Muscle of leg (tissue), 11 donors: ENCODE measurements around the gene KLF5. TPM values are rescaled to one million over a fixed set of nuclear protein-coding genes. Genes with fewer than 3 reads are reported as not detected.

Source experiments
- DNase-seq: peaks from one replicate; pipeline ENCODE4 v3.0.0; 2013
- H3K27ac ChIP-seq: one replicate; pipeline ENCODE4 v1.5.1; 2013; ENCODE audit warnings: mild to moderate bottlenecking, low read length, control low read depth
- H3K27me3 ChIP-seq: one replicate; pipeline ENCODE4 v1.6.1; 2013; ENCODE audit warnings: low read length; ENCODE audit not compliant: control insufficient read depth, insufficient read depth
- H3K36me3 ChIP-seq: one replicate; pipeline ENCODE4 v1.6.1; 2013; ENCODE audit warnings: low read length; ENCODE audit not compliant: control insufficient read depth, insufficient read depth
- H3K4me1 ChIP-seq: one replicate; pipeline ENCODE4 v1.6.1; 2013; ENCODE audit warnings: low read length; ENCODE audit not compliant: control insufficient read depth, insufficient read depth
- H3K4me3 ChIP-seq: one replicate; pipeline ENCODE4 v1.5.1; 2013; ENCODE audit warnings: low read length, control low read depth
- H3K9me3 ChIP-seq: replicated peaks from 2 replicates; pipeline ENCODE4 v1.6.1; 2013; ENCODE audit warnings: low read depth, low read length; ENCODE audit not compliant: control insufficient read depth
- WGBS: methylation state at CpG from one replicate; pipeline ENCODE4 v1.1.5; 2013; ENCODE audit warnings: missing lambda C conversion rate; ENCODE audit not compliant: insufficient coverage; 5-methylcytosine and 5-hydroxymethylcytosine counted together
- polyA plus RNA-seq, 8 donors: library from polyadenylated mRNA; unstranded; fragments of 120-200 nt; gene quantifications; one replicate each; pipeline versions ENCODE4 v1.2.1 to v1.2.3, GENCODE V29; 2013; ENCODE audit warnings: inconsistent platforms in 1 of 8, low replicate concordance in 1 of 8; ENCODE audit not compliant: insufficient read length in 8 of 8, insufficient read depth in 1 of 8
- total RNA-seq: library from RNA; stranded (reverse); fragments of 120-200 nt; gene quantifications from one replicate; pipeline ENCODE4 v1.2.4, GENCODE V29; 2013

The KLF5 gene
- total and polyA plus RNA-seq, 9 donors = 13.6 to 42.9 (median 32.7) TPM

DNA sequence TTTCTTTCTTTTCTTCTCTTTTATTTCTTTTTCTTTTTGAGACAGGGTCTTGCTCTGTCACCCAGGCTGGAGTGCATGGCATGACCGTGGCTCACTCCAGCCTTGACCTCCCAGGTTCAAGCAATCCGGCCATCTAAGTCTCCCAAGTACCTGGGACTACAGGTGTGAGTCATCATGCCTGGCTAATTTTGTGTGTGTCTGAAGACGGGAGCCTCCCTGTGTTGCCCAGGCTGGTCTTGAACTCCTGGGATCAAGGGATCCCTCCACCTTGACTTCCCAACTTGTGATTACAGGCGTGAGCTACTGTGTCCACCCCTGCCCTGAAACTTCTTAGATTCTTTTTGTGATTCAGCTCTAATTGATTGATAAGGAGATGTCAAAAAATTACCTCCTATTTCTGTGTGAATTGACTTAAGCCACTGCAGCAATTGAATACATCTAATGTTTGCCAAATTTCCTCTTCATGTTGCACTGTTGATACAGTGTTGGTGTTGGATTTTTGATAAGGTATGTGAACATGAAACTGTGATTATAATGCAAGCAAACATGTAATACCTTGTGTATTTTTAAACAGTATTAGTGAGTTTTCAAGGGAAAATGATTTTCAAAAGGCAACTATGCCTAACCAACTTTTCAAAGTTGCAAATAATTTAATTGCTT lies 22.6 kb downstream of the KLF5 start:
- WGBS = no CpG with 5 or more reads among the region's 4 CpGs

DNA sequence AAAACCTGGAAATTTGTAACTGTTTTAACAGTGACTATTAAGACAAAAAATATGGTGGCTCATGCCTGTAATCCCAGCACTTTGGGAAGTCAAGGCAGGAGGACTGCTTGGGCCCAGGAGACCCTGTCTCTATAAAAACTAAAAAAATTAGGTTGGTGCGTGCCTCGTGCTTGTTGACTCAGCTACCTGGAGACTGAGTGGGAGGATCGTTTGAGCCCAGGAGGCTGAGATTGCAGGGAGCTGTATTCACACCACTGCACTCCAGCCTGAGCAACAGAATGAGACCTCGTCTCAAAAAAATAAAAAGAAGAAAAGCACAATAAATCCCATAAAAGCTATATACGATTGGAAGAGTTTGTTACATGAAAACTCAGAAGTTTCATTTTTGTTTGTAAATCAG lies 23.7 kb downstream of the KLF5 start:
- no peaks in the 10 kb centered on the region for H3K27me3 ChIP-seq
- no peak for DNase-seq
- H3K36me3 ChIP-seq = no peaks in the 10 kb centered on the region
- H3K4me3 ChIP-seq = no peak overlapping the region
- H3K9me3 ChIP-seq = no peaks in the 10 kb centered on the region
- H3K4me1 ChIP-seq = no peaks in the 10 kb centered on the region
- no peak overlapping the region for H3K27ac ChIP-seq
- no CpG with 5 or more reads among the region's 5 CpGs for WGBS

More for the DNA sequence above, 22.6 kb downstream of the KLF5 start:
- no peaks in the 10 kb centered on the region for H3K9me3 ChIP-seq
- no peak for DNase-seq
- no peaks in the 10 kb centered on the region for H3K36me3 ChIP-seq
- H3K27me3 ChIP-seq = no peaks in the 10 kb centered on the region
- no peak overlapping the region for H3K4me3 ChIP-seq
- no peaks in the 10 kb centered on the region for H3K4me1 ChIP-seq
- no peak overlapping the region for H3K27ac ChIP-seq

DNA sequence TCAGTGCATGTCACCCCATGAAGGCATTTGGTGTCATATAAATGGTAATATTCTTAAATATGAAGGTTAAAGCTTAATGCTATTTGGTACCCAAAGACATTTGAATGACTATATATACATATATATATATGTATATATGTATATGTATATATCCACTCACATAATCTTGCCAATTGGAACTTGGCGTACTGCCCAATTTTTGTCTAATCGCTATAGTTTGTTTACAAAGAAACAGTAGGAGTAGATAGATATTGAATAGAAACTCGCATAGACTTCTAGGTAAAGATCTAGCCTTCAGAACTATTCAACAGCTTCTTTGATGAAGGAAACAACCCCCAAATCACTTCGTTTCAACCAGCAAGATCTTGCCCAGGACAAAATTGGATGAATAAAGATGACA lies 24.1 kb downstream of the KLF5 start:
- WGBS = no CpG with 5 or more reads among the region's 4 CpGs
- H3K4me1 ChIP-seq = no peaks in the 10 kb centered on the region
- no peak for DNase-seq
- no peak overlapping the region for H3K27ac ChIP-seq
- no peaks in the 10 kb centered on the region for H3K27me3 ChIP-seq
- H3K36me3 ChIP-seq = no peaks in the 10 kb centered on the region
- no peak overlapping the region for H3K4me3 ChIP-seq
- H3K9me3 ChIP-seq = peaks cover 3% of the 10 kb centered on the region

DNA sequence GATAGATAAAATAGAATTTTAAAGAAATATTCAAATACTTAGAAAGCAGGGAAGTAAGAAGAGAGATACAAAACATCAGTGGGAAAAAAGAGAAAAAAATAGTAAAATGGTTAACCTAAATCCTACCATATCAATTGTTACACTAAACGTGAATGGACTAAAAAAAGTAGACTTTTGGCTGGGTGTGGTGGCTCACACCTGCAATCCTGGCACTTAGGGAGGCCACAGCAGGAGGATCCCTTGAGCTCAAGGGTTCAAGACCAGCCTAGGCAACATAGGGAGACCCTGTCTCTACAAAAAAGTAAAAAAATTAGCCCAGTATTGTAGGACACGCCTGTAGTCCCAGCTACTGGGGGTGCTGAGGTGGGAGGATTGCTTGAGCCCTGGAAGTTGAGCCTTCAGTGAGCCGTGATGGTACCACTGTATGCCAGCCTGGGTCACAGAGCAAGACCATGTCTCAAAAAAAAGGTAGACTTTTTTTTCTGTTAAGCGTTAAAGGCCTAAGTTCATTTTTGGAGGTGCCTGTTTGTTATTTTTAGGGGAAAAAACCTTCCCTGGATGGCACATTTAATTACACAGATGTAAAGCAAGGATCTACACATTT lies 29.6 kb downstream of the KLF5 start:
- no peak for DNase-seq
- Histone ChIP-seq H3K27ac (no peak overlapping the region), H3K36me3 (no peaks in the 10 kb centered on the region), H3K9me3 (peaks cover 13% of the 10 kb centered on the region), H3K4me3 (no peak overlapping the region), H3K4me1 (peaks cover 6% of the 10 kb centered on the region), H3K27me3 (no peaks in the 10 kb centered on the region)
- 45% methylated on average over 2 of the region's 4 CpGs for WGBS

DNA sequence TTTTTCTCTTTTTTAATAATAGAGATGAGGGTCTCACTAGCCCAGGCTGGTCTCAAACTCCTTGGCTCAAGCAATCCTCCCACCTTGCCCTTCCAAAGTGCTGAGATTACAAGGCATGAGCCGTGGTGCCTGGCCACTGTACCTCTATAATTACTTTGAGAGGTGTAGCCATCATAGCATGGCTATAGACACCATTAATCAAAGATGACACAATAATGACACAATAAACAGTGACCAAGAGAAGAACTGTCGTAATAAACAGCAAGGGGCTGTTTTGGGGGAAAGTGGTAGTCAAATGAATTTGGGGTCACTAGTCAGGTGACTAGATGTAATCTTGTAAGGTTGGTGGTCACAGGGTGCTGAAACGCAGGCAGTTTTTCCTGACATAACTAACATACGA lies 30.4 kb downstream of the KLF5 start:
- no peak for DNase-seq
- Histone ChIP-seq H3K9me3 (peaks cover 13% of the 10 kb centered on the region), H3K36me3 (no peaks in the 10 kb centered on the region), H3K27me3 (no peaks in the 10 kb centered on the region), H3K27ac (no peak overlapping the region), H3K4me1 (peaks cover 6% of the 10 kb centered on the region), H3K4me3 (no peak overlapping the region)
- no CpG with 5 or more reads among the region's 4 CpGs for WGBS

DNA sequence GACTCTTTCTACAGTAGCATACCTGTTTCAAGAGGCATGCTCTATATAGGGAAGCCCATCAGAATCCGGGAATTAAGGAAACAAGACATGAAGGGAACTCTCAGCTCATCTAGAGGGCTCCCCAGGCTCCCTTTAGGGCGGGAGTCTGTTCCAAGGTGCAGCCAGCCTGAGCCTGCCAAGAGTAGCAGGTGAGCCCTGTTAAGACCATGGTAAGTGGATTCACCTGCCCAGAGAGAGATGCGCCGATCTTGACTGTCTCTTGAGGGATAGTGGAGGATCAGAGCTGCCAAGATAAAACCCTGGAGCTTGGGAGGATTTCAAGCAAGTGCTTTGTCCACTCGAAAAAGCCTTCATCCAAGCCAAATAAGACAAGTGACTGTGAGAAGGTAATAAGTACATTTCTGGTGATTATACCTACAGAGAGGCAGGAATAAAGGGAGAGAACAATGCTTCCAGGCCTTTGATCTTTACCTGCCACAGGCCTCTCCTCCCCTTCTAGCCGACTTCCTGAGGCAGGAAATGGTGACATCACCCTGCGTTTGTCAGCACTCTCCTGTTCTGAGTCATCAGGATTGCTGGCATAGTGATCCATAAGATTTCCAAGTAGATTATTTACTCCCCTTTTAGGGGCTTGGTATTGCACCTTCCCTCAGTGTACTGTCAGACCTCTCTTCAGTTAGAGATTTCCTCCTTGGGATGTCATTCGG lies 31.5 kb downstream of the KLF5 start:
- H3K27ac ChIP-seq = no peak overlapping the region
- H3K36me3 ChIP-seq = no peaks in the 10 kb centered on the region
- DNase-seq = no peak
- H3K4me3 ChIP-seq = no peak overlapping the region
- H3K27me3 ChIP-seq = no peaks in the 10 kb centered on the region
- peaks cover 6% of the 10 kb centered on the region for H3K4me1 ChIP-seq
- 50% methylated on average over 6 of the region's 8 CpGs for WGBS
- H3K9me3 ChIP-seq = peaks cover 13% of the 10 kb centered on the region

DNA sequence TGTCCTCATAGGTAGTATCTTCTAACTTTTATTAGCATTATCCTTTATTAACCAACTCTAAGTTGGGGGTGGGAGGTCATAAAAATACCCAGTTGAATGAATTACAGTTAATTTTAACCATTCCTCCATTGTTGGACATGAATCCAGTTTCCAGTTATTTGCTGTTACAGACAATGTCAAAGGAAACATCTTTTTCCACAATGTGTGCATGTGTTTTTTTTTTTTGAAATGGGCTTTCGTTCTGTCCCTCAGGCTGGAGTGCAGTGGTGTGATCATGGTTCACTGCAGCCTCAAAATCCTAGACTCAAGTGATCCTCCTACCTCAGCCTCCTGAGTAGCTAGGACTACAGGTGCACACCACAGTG lies 32.0 kb downstream of the KLF5 start:
- Histone ChIP-seq H3K9me3 (peaks cover 13% of the 10 kb centered on the region), H3K27ac (no peak overlapping the region), H3K27me3 (no peaks in the 10 kb centered on the region), H3K4me1 (peaks cover 6% of the 10 kb centered on the region), H3K4me3 (no peak overlapping the region), H3K36me3 (no peaks in the 10 kb centered on the region)
- no CpG with 5 or more reads among the region's 1 CpG for WGBS
- DNase-seq = no peak

DNA sequence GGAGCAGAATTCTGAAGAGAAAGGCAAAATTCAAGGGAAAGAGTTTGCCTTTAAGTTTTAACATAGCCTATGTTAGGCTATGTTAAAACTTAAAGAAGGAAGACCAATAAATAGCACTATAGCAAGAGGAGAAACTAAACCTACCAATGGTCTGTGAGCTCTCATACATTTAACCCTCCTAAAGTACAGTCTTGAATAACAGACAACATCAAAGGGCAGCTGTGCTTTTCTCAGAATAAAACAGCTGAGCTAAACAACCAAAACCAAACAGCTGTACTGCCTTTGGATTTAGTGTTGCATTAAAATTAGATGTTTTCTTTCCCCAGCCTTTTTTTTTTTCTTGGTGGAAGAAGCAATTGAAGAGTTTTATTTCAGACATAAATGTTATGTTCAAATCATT lies 34.0 kb downstream of the KLF5 start:
- Histone ChIP-seq H3K4me3 (no peak overlapping the region), H3K4me1 (peaks cover 6% of the 10 kb centered on the region), H3K9me3 (peaks cover 10% of the 10 kb centered on the region), H3K36me3 (no peaks in the 10 kb centered on the region), H3K27ac (peak overlapping the region; percentile 78), H3K27me3 (no peaks in the 10 kb centered on the region)
- peak; percentile 93 for DNase-seq

DNA sequence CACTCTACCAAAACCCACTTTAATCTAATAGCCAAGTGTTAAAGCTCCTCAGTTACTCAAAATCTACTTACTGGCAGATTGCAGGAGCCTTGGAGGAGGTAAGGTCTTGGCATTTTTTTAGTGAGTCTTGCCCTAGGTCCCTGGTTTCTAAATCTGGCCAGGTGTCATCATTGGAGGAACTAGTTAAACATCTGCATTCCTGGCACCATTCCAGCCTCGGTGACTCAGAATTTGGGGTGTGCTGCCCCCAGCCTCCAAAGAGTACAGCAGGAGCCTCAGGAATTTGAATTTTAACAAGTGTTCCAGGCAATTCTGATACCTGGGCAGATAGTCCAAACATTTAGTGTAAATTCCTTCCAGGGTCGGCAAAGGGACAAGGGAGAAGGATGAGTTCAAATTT lies 37.4 kb downstream of the KLF5 start:
- Histone ChIP-seq H3K4me3 (no peak overlapping the region), H3K36me3 (no peaks in the 10 kb centered on the region), H3K9me3 (no peaks in the 10 kb centered on the region), H3K4me1 (peaks cover 6% of the 10 kb centered on the region), H3K27me3 (no peaks in the 10 kb centered on the region), H3K27ac (no peak overlapping the region)
- DNase-seq = no peak
- 25% methylated on average over 1 of the region's 2 CpGs for WGBS

DNA sequence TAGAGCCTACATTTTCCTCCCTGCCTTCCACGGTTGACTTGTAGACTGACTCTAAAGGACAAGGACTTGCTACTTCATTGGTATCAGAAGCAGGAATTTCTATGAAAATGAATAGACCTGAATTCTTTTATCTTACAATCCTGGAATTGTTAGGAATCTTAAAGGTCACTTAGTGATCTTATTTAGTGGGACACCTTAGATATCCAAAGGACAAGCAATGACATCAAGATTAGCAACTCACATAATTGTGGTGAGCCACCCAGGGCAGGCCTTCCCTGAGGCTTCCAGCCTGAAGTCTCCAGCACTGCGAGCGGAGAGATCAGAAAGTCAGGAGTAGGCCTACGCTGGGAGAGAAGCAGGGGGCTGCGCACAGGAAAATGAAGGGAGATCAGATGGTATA lies 37.8 kb downstream of the KLF5 start:
- H3K4me1 ChIP-seq = peaks cover 6% of the 10 kb centered on the region
- 50% methylated on average over 2 of the region's 5 CpGs for WGBS
- H3K36me3 ChIP-seq = no peaks in the 10 kb centered on the region
- H3K27ac ChIP-seq = no peak overlapping the region
- DNase-seq = no peak
- H3K4me3 ChIP-seq = no peak overlapping the region
- no peaks in the 10 kb centered on the region for H3K27me3 ChIP-seq
- H3K9me3 ChIP-seq = no peaks in the 10 kb centered on the region
